Globus pallidus (tissue), 1 donor: ENCODE data around the gene BCL2L12.
"Not testable (repeated sequence)": the region's sequence is repeated elsewhere in the genome, so short reads cannot be mapped to it uniquely, and the experiment has no call there.

Experiments
- DNase-seq: peaks from one replicate; pipeline ENCODE4 v3.0.0-alpha.2; 2015; ENCODE audit warnings: low spot score

BCL2L12 gene

GRCh38 chr19:49712397-49712859 is 46.7 kb downstream of the BCL2L12 start:
- DNase-seq, result no peak

- no peak for DNase-seq
These were observed 47.6 kb downstream of the BCL2L12 start for GRCh38 chr19:49713236-49713845.

- DNase-seq, result no peak
These were observed 50.4 kb downstream of the BCL2L12 start for GRCh38 chr19:49716154-49716553.

DNA sequence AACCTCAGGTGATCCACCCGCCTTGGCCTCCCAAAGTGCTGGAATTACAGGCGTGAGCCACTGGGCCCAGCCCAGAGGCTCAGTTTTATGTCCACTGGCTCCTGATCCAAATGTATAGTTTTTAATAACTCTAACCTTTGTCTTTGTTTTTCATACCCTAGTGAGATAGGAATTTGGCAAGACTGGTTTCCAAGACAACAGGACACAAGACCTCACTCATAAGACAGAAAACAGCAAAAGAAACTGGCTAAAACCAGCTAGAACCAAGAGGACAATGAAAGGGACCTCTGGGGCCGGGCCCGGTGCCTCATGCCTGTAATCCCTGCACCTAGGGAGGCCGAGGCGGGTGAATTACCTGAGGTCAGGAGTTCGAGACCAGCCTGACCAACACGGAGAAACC is 52.8 kb downstream of the BCL2L12 start:
- DNase-seq, result no peak

GRCh38 chr19:49718991-49719390 is 53.3 kb downstream of the BCL2L12 start:
- no peak for DNase-seq

DNA sequence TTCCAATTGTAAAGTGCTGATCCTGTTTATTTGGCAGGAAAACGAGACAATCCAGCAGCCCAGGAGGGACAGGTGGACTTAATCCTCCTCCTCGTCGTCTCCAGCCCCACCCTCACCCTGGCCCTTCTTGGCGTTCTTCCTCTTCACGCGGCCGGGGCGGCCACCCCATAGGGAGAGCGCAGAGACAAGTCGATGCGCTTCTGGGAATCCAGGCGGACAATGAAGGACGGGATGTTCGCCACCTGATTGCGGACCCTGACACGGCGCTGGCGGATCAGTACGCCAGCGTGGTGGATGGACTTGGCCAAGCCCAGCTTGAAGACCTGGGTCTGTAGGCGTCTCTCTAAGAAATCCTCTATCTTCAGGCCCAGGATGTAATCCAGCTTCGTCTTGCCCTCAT is 53.7 kb downstream of the BCL2L12 start:
- DNase-seq, result not testable (repeated sequence)
